GM18861 (cell line): Measurements from ENCODE around the gene FLCN.
"Not testable (repeated sequence)": the region's sequence is repeated elsewhere in the genome, so short reads cannot be mapped to it uniquely, and the experiment has no call there.

Source experiments
- ATAC-seq: cut with Tn5 transposase; IDR thresholded peaks from one replicate; pipeline ENCODE4 v1.9.1; 2021; ENCODE audit not compliant: unreplicated experiment

Gene FLCN

GRCh38 chr17:17188586-17188985, 48.4 kb downstream of the FLCN start:
- no peak for ATAC-seq

- no peak for ATAC-seq
Observed at GRCh38 chr17:17186551-17187505, 50.1 kb downstream of the FLCN start.

GRCh38 chr17:17186051-17186450, 50.9 kb downstream of the FLCN start:
- ATAC-seq: no peak

- ATAC-seq: not testable (repeated sequence)
Observed at GRCh38 chr17:17184985-17185757, 51.8 kb downstream of the FLCN start.

- no peak for ATAC-seq
Observed at GRCh38 chr17:17183744-17184143, 53.2 kb downstream of the FLCN start.

GRCh38 chr17:17182598-17183136, 54.3 kb downstream of the FLCN start:
- no peak for ATAC-seq

GRCh38 chr17:17181666-17182597, 55.0 kb downstream of the FLCN start:
- ATAC-seq: no peak

GRCh38 chr17:17180741-17181525, 56.0 kb downstream of the FLCN start:
- ATAC-seq: no peak

GRCh38 chr17:17180141-17180603, 56.8 kb downstream of the FLCN start:
- no peak for ATAC-seq

GRCh38 chr17:17179371-17179827, 57.6 kb downstream of the FLCN start:
- no peak for ATAC-seq

GRCh38 chr17:17177176-17177575, 59.8 kb downstream of the FLCN start:
- no peak for ATAC-seq

- no peak for ATAC-seq
Observed at GRCh38 chr17:17176341-17176740, 60.6 kb downstream of the FLCN start.

GRCh38 chr17:17175917-17176316, 61.1 kb downstream of the FLCN start:
- no peak for ATAC-seq

GRCh38 chr17:17175340-17175739, 61.6 kb downstream of the FLCN start:
- ATAC-seq: no peak

GRCh38 chr17:17173921-17174320, 63.0 kb downstream of the FLCN start:
- ATAC-seq: no peak

GRCh38 chr17:17172990-17173389, 64.0 kb downstream of the FLCN start:
- no peak for ATAC-seq

GRCh38 chr17:17172001-17172939, 64.7 kb downstream of the FLCN start:
- no peak for ATAC-seq

- ATAC-seq: no peak
Observed at GRCh38 chr17:17171186-17171585, 65.8 kb downstream of the FLCN start.
